HG02642 (cell line): Measurements from ENCODE around the gene DLG2.

Source experiments
- ATAC-seq: cut with Tn5 transposase; IDR thresholded peaks from one replicate; pipeline ENCODE4 v1.9.1; 2021; ENCODE audit warnings: mild to moderate bottlenecking; ENCODE audit not compliant: unreplicated experiment, poor library complexity

Gene DLG2

DNA sequence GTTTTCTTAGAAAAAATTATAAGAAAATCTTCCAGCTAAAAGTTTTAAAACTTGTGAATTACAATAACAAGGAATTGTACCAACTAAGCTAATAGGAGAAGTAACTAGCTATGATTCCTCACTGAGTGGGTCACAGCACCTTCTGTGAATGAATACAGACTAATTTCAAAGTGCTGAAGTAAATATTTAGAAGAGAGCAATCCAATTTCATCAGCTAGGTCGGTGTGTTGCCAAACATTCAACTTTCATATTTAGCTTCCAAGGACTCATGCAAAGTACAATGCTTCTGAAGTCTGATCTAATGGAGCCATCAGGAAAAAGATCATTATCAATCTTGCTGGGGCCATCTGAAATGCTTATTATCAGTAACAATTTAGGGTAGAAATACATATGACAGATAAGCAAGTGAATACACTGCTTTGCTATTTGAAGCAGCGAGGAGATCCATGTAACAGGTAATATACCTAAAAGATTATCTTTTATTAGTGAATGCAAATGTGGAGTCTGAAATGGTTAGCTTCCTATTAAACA is 1590.4 kb downstream of the DLG2 start:
- ATAC-seq = no peak

- no peak for ATAC-seq
Observed at GRCh38 chr11:84035645-84036044, 1591.5 kb downstream of the DLG2 start.

- ATAC-seq = no peak
Observed at GRCh38 chr11:84034484-84034883, 1592.7 kb downstream of the DLG2 start.

DNA sequence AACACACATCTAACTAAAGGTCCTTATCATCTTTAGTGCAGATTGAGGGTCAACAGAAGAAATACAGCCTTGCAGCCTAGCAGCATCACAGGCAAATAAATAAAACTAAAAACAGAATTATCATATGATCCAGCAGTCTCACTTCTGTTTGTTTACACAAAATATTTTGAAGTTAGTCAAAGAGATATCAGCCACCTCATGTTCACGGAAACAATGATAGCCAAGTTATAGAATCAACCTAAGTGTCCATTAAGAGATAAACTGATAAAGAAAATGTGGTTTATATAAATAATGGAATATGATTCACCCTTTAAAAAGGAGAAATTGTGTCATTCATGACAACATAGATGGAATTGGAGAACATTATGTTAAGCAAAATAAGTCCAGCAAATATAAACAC is 1602.9 kb downstream of the DLG2 start:
- ATAC-seq = no peak

- no peak for ATAC-seq
Observed at GRCh38 chr11:84022695-84023094, 1604.4 kb downstream of the DLG2 start.

DNA sequence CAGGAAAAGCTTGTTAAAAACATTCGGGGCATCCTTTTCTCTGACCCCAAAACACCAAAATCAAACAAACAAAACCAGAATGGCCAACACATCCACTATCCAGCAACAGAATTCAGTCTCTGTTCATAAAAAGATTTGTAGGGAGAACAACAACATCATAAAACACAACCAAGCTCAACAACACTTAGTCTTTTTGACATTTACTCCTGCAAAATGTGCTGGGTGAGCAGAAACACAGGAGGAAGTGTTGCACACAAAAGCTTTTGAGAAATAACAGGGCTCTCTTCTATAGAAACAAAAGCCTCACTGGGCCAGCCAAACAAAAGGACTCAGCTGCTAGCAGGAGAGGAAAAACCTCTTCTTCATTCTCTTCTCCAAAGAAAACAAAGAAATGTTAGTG is 1604.9 kb downstream of the DLG2 start:
- no peak for ATAC-seq

GRCh38 chr11:84021291-84021690 is 1605.9 kb downstream of the DLG2 start:
- no peak for ATAC-seq

GRCh38 chr11:84019571-84020194 is 1607.5 kb downstream of the DLG2 start:
- ATAC-seq = no peak

- no peak for ATAC-seq
Observed at GRCh38 chr11:84014539-84014938, 1612.6 kb downstream of the DLG2 start.

DNA sequence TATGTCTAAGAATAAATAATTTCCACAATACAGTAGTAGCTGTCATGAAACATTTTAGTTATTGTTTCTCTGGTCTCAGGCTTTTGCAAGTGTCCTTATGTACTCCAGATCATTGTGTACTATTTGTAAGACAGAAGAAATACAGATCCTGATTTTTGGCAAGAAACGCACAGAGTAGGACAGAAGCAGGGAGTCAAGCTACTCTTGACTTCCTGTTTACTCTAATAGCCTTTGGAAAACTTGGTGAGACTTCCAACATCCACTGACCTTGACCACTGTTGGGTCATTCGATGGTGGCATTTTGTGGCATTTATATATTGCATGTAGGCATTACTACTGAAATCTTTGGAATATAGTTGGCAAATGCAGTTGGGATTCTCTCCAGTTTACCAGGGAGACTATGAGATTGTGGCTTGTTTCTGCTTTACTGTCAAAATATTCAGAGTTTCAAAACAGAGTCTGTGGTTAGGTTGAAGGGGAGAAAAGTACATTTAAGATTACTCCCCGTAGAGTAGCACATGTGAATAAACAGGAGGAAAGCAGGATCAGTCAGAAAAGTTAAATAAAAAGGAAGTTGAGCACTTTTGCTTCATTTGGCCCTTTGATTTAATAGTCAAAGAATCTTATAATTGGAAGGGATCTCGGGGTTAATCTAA is 1614.8 kb downstream of the DLG2 start:
- no peak for ATAC-seq

DNA sequence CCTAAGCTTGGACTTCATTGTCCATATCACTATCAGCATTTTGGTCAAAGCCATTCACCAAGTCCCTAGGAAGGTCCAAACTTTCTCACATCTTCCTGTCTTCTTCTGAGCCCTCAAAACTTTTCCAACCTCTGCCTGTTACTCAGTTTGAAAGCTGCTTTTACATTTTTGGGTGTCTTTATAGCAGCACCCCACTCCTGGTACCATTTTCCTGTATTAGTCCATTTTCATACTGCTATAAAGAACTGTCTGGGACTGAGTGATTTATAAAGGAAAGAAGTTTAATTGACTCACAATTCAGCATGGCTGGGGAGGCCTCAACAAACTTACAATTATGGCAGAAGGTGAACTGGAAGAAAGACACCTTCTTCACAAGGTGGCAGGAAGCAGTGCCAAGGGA is 1624.0 kb downstream of the DLG2 start:
- ATAC-seq = no peak

DNA sequence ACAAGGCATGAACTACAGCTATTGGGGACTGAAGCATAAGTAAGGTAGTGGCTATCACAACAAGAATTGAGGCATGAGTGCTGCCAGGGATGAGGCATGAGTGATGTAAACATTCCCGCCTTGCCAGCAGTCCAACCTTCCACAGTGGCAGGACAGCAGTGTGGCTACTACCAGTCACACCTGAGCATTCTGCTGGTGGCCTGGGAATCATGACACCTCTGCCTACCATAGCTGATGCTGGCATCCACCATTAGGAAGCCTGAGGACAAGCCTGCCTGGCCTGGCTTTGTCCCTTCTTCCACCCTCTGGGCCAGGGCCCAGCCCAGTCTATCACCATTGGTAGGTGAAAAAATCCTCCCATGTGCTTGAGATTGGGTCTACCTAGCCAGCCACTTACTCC is 1628.2 kb downstream of the DLG2 start:
- ATAC-seq = no peak

DNA sequence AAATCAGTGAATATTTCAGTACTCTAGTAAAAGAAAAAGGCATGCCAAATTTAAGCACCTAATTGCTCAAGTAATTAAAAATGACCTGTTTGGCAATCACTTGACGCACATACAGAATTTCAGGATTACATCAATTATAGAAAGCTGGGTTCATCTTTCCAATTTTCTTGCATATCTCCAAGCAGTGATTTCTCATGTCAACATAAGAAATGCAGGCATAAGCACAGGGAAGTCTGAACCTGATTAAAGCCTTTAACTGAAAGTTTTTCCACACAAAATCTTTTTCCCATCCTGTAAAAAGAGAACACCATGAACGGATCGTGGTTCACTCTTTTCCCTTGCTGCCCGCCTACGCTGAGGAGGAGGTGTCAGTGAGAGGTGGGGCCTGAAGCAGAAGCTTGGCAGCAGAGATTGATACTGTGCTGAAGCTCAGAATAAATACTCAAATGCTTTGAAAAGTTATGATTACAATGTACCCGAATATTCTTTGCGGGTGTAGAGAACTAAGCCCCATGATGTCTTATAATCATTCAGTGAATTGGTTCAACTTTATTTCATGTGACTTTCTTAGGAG is 1636.9 kb downstream of the DLG2 start:
- no peak for ATAC-seq

DNA sequence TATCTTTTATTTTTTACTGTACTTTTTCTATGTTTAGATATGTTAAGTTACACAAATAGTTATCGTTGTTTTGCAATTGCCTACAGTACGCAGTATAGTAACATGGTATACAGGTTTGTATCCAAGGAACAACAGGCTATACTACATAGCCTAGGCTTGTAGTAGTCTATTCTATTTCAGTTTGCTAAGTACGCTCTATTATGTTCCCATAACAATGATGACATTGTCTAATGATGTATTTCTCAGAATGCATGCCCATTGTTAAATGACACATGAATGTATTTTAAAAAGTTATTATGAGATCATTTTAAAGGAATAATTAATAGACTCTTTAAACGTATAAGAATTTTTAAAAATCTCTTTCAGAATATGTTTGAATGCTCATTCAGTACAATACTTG is 1644.3 kb downstream of the DLG2 start:
- ATAC-seq = no peak

DNA sequence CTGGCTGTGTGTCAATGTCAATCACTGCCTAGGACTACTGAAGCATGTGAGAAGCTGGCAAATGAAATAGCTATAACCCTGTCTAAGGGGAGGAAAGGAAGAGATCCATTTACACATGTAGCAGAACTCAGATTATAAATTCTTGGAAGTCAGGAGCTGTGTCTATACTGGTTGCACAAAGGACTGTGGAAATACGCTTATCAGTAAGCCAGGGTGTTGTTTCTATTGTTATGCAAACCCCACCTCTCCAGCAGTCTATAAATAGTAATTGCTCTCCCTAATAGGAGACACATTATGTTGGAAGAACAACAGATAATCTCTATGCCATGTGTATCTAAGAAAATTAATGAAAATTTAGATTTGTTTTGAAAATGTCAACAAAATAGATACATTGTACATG is 1647.6 kb downstream of the DLG2 start:
- no peak for ATAC-seq

DNA sequence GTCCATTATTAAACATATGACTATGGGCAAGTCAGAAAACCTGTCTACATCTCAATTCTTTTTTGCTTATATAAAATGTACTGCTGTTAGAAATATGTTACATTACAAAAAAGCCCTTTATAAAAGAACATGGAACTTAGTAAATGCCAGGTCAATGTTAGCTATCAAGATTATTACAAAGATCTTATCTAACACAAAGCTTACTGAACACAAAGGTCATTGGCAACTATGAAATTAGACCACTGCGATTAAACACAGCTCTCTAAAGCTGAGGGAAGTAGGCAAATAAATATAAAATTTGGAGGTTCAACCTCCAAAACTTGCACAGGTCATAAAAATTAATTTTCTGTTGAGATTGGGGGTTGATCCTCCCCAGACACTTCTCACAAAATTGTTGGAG is 1648.2 kb downstream of the DLG2 start:
- ATAC-seq = no peak

DNA sequence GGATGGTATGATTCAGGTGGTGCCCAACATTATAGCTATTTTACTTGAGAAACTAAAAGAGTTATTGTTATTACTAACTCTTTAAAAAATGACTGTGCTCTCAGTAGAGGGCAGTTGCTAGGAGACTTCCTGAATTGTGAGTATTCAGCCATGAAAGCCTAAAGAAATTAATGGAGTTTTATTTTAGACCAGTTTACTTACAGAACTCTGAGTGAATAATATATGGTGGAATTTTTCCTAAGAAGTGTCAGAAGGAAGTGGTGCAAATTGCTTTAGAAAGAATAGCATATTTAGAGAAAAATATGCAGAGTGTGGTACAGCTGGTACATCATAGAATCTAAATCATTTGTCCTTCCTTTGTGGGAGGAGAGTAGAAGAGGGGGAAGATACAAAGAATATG is 1651.1 kb downstream of the DLG2 start:
- ATAC-seq = no peak

DNA sequence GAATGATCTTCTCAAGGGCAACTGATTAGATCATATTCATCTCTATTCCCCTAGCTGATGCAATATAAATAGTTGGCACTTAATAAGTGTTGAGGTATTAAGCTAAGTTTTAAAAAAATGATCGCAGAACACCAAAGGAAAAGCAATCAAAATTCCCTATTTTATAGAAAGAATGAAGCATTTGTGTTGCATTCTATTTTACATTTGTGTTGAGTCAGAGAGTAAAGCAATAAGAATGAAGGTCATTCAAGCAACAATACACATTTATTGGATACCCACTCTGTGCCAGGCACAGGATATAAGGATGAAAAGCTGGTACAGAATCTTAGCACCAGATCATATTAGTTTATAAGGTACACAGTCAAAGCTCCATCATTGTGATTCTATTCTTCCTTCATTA is 1654.6 kb downstream of the DLG2 start:
- ATAC-seq = no peak

DNA sequence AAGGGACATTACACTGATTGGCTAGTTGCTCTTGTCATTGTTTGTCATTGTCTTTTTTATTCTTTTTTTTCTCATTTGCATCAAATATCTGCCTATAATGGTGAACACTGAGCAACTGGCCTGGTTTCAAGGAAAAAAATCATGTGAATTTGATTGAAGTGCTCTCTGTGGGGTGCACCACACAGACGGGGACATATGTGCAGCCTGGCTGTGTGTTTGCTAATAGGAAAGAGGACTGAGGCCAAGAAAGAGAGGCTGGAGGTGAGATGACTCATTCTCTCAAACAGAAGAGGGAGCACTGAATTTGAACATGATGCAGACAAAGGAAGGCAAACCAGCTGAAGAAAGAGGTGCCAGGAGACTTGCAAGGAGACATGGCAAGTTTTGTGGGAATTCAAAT is 1656.1 kb downstream of the DLG2 start:
- no peak for ATAC-seq

DNA sequence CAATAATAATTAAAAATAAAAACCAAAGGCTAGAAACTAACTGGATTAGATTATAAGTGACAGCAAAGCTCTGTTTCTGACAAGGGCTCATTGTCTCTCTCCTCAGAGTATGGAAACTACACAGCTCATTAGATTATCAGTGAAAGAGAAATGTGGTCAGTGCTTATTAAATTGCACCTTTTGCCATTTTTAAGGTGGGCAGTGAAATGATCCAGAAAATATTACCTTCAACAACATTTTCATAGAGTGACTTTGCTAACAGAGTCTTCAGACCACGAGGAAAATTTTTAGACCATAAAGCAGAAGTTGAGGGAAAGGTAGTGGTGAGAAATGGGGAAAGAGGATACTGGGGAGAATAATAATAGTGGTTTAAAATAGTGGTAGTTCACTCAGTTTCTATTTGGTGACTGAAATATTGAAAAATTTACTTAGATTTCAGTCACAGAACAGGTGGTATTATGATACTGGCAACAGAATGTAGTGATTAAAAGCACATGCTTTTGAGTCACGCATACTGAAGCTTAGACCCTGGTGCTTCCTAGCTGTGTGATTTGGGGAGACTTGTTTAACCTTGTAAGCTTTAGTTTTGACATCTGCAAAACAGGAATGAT is 1657.0 kb downstream of the DLG2 start:
- ATAC-seq = peak; percentile 72
